Body of pancreas (tissue), 4 donors: ENCODE data around the gene RCCD1. TPM values are rescaled to one million over a fixed set of nuclear protein-coding genes. Genes with fewer than 3 reads are reported as not detected.

ENCODE experiments used
- ATAC-seq: fragments of 150-250 bp; one replicate; pipeline ENCODE4 v1.9.1; 2016
- DNase-seq, 4 donors: peaks; one replicate each; pipeline ENCODE4 v3.0.0-alpha.2; 2019
- H3K27ac ChIP-seq, 4 donors: fragments of 200-600 bp; sonication (generic); 1 replicate in 3 of 4; 2 replicates in 1 of 4; pipeline versions ENCODE4 v1.5.1 to v1.6.1; 2016 to 2019; ENCODE audit warnings: mild to moderate bottlenecking in 1 of 4, mixed read lengths in 1 of 4, moderate library complexity in 1 of 4
- H3K27me3 ChIP-seq, 2 donors: fragments of 200-600 bp; sonication (generic); one replicate each; pipeline ENCODE4 v1.6.0; 2016; ENCODE audit warnings: mild to moderate bottlenecking in 1 of 2
- H3K36me3 ChIP-seq, 2 donors: fragments of 200-600 bp; sonication (generic); replicated peaks in 1 of 2; 2 replicates each; pipeline ENCODE4 v1.5.1; 2016; ENCODE audit warnings: low read depth in 2 of 2; ENCODE audit not compliant: insufficient read depth in 1 of 2
- H3K4me1 ChIP-seq: fragments of 200-600 bp; sonication (generic); one replicate; pipeline ENCODE4 v1.6.0; 2016
- H3K4me3 ChIP-seq, 2 donors: fragments of 200-600 bp; sonication (generic); 1 replicate in 1 of 2; 2 replicates in 1 of 2; pipeline ENCODE4 v1.5.1; 2016 to 2019
- H3K9me3 ChIP-seq, 3 donors: fragments of 200-600 bp; sonication (generic); 1 replicate in 2 of 3; 2 replicates in 1 of 3; pipeline ENCODE4 v1.5.1; 2016
- POLR2A ChIP-seq, 3 donors: fragments of 450-650 bp; IDR thresholded peaks; one replicate each; pipeline ENCODE4 v1.6.1; 2016; ENCODE audit warnings: antibody characterized with exemption in 3 of 3, mild to moderate bottlenecking in 2 of 3
- WGBS, 2 donors: methylation state at CpG; one replicate each; pipeline ENCODE4 v1.1.5; 2017; 5-methylcytosine and 5-hydroxymethylcytosine counted together
- intact Hi-C: fragments of 100-400 bp; cut with DNase I; formaldehyde crosslinking; loops from one replicate; pipeline ENCODE4 v1.15.1; 2023
- total RNA-seq, 2 donors: library from RNA; depleted of rRNA; stranded (reverse); fragments of >200 nt; gene quantifications; one replicate each; pipeline ENCODE4 v1.1.0, GENCODE V29; 2016
- TF ChIP-seq, protein P1 (sequence below), 7 experiments: fragments of 450-650 bp in 4 of 7; fragments of 200-600 bp in 3 of 7; sonication (generic) in 3 of 7; IDR thresholded peaks; one replicate each; pipeline ENCODE4 v1.5.1; 2016 to 2019; ENCODE audit warnings: antibody characterized with exemption in 7 of 7

Gene RCCD1
- total RNA-seq, 2 donors from 2014 or later, result 13.7 to 21.4 TPM

DNA sequence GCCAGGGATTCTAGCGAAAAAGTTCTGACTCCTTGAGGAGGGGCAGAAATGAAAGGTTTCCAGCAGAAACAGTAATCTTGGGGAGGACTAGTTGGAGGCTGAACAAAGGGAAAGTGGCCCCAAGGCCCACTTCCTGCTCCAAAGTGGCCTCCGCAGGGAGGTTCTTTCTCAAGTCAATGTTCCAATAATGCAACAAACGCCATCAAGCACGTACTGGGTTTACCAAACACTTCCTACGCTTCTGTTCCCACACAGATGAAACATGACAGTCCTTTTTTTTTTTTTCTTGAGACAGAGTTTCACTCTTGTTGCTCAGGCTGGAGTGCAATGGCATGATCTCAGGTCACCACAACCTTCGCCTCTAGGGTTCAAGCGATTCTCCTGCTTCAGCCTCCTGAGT is 9.6 kb upstream of the RCCD1 start:
- intact Hi-C loops, result no loop called here
- H3K36me3 ChIP-seq, result peaks cover 18 to 43% of the 10 kb centered on the region in 2 donors
- no peaks in the 10 kb centered on the region for H3K9me3 ChIP-seq
- DNase-seq, result no peak
- WGBS, 2 donors, result 86 to 96% methylated on average over 7 of the region's 7 CpGs
- H3K27me3 ChIP-seq, result no peaks in the 10 kb centered on the region
- H3K4me3 ChIP-seq, result no peak overlapping the region
- no peak overlapping the region for H3K27ac ChIP-seq
- TF ChIP-seq, protein P1, sequence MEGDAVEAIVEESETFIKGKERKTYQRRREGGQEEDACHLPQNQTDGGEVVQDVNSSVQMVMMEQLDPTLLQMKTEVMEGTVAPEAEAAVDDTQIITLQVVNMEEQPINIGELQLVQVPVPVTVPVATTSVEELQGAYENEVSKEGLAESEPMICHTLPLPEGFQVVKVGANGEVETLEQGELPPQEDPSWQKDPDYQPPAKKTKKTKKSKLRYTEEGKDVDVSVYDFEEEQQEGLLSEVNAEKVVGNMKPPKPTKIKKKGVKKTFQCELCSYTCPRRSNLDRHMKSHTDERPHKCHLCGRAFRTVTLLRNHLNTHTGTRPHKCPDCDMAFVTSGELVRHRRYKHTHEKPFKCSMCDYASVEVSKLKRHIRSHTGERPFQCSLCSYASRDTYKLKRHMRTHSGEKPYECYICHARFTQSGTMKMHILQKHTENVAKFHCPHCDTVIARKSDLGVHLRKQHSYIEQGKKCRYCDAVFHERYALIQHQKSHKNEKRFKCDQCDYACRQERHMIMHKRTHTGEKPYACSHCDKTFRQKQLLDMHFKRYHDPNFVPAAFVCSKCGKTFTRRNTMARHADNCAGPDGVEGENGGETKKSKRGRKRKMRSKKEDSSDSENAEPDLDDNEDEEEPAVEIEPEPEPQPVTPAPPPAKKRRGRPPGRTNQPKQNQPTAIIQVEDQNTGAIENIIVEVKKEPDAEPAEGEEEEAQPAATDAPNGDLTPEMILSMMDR (IDR thresholded peaks at IDR 0.05), result no peak
- no peak for TF ChIP-seq POLR2A (IDR thresholded peaks at IDR 0.05)
- ATAC-seq, result no peak
- no peaks in the 10 kb centered on the region for H3K4me1 ChIP-seq

DNA sequence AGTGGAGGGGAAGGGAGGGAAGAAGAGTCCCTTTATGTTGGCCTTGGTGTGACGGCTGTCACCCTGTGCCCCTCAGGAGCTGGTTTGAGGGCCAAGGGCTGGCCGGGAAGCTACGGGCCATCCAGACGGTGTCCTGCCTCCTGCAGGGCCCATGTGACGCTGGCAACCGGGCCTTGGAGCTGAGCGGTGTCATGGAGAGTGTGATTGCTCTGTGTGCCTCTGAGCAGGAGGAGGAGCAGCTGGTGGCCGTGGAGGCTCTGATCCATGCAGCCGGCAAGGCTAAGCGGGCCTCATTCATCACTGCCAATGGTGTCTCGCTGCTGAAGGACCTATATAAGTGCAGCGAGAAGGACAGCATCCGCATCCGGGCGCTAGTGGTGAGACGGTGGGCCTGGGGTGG is 8.1 kb upstream of the RCCD1 start:
- intact Hi-C loops, result no loop called here
- TF ChIP-seq, protein P1 (IDR thresholded peaks at IDR 0.05), result no peak
- no peak for TF ChIP-seq POLR2A (IDR thresholded peaks at IDR 0.05)
- Histone ChIP-seq H3K27me3 (no peaks in the 10 kb centered on the region), H3K4me3 (no peak overlapping the region), H3K4me1 (no peaks in the 10 kb centered on the region), H3K27ac (no peak overlapping the region), H3K36me3 (peaks cover 17 to 38% of the 10 kb centered on the region in 2 donors), H3K9me3 (no peaks in the 10 kb centered on the region)
- DNase-seq, result no peak
- 93 to 96% methylated on average over 8 to 16 of the region's 16 CpGs for WGBS, 2 donors
- no peak for ATAC-seq

DNA sequence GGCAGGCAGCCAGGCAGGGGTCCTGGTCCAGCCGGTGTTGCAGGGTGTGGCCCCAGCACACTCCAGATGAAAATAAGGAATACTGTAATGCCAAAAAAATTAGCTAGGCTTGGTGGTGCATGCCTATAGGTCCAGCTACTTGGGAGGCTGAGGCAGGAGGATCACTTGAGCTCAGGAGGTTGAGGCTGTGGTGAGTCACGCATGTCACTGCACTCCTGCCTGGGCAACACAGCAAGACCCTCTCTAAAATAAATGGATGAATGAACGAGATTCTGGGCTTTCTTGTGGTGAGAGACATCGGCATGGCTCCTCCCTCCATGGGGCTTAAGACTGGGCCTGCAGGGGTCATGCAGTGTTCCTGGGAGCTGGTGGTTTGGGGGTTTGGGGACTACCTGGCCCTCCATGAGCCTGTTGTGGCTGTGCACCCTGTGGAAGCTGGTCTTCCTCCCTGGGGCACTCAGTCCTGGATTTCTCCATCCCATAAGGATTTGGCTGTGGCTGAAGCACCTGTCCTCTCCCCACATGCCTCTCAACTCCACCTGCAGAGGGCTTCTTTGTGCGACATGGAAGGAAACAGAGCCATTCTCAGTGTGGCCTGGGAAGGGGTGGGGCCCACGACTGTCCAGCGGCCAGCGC is 7.6 kb upstream of the RCCD1 start:
- DNase-seq (no peak), ATAC-seq (no peak)
- H3K9me3 ChIP-seq, result no peaks in the 10 kb centered on the region
- H3K36me3 ChIP-seq, result peaks cover 17 to 40% of the 10 kb centered on the region in 2 donors
- intact Hi-C loops, result no loop called here
- no peak overlapping the region for H3K27ac ChIP-seq
- H3K27me3 ChIP-seq, result no peaks in the 10 kb centered on the region
- no peaks in the 10 kb centered on the region for H3K4me1 ChIP-seq
- no peak overlapping the region for H3K4me3 ChIP-seq
- 80 to 92% methylated on average over 7 to 8 of the region's 8 CpGs for WGBS, 2 donors
- TF ChIP-seq POLR2A (IDR thresholded peaks at IDR 0.05), result no peak
- TF ChIP-seq, protein P1 (IDR thresholded peaks at IDR 0.05), result no peak

DNA sequence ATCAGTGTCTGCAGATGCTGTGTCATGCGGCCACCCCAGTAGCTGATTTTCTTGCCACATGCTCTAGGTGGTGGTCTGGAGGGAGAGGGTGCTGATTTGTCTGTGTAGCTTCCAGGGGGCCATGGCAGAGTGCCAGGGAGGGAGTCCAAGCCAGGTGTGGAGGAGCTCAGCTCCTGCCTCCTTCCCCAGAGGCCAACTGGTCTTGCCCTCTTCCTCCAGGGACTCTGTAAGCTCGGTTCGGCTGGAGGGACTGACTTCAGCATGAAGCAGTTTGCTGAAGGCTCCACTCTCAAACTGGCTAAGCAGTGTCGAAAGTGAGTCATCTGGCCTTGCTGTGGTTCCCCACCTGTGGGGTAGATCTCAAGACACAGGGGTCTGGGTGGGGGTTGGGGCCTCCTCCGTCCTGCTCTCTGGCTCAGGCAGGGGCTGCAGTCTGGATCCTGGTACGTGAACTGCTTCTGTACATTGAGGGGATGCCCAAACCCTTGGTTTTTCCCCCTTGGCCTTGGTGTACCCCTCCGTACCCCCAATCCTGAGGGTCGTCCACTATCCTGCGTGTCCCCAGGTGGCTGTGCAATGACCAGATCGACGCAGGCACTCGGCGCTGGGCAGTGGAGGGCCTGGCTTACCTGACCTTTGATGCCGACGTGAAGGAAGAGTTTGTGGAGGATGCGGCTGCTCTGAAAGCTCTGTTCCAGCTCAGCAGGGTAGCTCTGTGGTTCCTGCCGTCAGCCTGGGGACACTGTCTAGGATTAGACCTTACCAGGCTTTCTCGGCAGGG is 6.9 kb upstream of the RCCD1 start:
- no peak for TF ChIP-seq POLR2A (IDR thresholded peaks at IDR 0.05)
- TF ChIP-seq, protein P1 (IDR thresholded peaks at IDR 0.05), result no peak
- DNase-seq, result no peak
- Histone ChIP-seq H3K36me3 (peaks cover 17 to 43% of the 10 kb centered on the region in 2 donors), H3K9me3 (no peaks in the 10 kb centered on the region), H3K4me1 (no peaks in the 10 kb centered on the region), H3K27me3 (no peaks in the 10 kb centered on the region), H3K4me3 (no peak overlapping the region), H3K27ac (no peak overlapping the region)
- intact Hi-C loops, result no loop called here
- WGBS, 2 donors, result 91 to 97% methylated on average over 14 to 17 of the region's 18 CpGs
- no peak for ATAC-seq
